Activated naive CD4-positive, alpha-beta T cell treated with anti-CD3 and anti-CD28 coated beads for 36 hours (primary cell): ENCODE measurements around the gene SLC38A8. TPM values are rescaled to one million over a fixed set of nuclear protein-coding genes. Genes with fewer than 3 reads are reported as not detected.

Source experiments
- CTCF ChIA-PET: fragments of 350-600 bp; sonication (Branson Sonifier 250); formaldehyde crosslinking; loops from one replicate; lab custom pipeline; 2021; ENCODE audit warnings: antibody characterized with exemption; lab: Charles Lee
- DNase-seq: peaks from one replicate; pipeline ENCODE4 v3.0.0-alpha.2; 2020
- H3K27ac Mint-ChIP-seq: one replicate; pipeline ENCODE4 v1.8.0; 2021; ENCODE audit warnings: mild to moderate bottlenecking, mixed read lengths
- H3K27me3 Mint-ChIP-seq: one replicate; pipeline ENCODE4 v1.8.0; 2021; ENCODE audit warnings: low read depth, mixed read lengths
- H3K36me3 Mint-ChIP-seq: one replicate; pipeline ENCODE4 v1.8.0; 2021; ENCODE audit warnings: low read depth, mixed read lengths
- H3K4me1 Mint-ChIP-seq: one replicate; pipeline ENCODE4 v1.8.0; 2021; ENCODE audit warnings: low read depth, mixed read lengths
- H3K4me3 Mint-ChIP-seq: one replicate; pipeline ENCODE4 v1.8.0; 2021; ENCODE audit warnings: mild to moderate bottlenecking, moderate library complexity, mixed read lengths
- H3K9me3 Mint-ChIP-seq: one replicate; pipeline ENCODE4 v1.8.0; 2021; ENCODE audit warnings: mixed read lengths
- intact Hi-C: fragments of 100-400 bp; cut with micrococcal nuclease; formaldehyde crosslinking; loops from one replicate; pipeline ENCODE4 v1.15.1; 2023
- total RNA-seq, 2 experiments: library from RNA; stranded (reverse); gene quantifications; one replicate each; pipeline ENCODE4 v1.2.3, GENCODE V29; 2021

The SLC38A8 gene
- total RNA-seq, 2 experiments from 2014 or later = not detected

DNA sequence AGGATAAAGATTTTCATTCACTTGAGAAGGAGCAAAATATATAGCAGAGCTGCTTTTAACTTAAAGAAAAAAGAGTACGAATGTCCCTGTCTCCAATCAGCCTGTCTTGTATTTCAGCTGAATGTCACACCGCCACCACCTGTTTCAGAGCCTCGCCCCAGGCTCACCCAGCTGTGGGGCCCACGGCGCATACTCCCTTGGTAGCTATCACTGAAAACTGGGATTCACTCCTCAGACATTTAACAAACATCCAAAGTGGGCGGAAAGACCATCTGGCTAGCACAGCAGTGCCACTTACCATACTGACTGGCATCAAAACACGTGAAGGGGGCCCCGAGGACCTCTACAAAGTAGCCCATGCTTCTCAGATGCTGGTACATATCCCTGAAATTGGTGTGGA, 25.4 kb upstream of the SLC38A8 start:
- no peaks in the 10 kb centered on the region for H3K9me3 Mint-ChIP-seq

DNA sequence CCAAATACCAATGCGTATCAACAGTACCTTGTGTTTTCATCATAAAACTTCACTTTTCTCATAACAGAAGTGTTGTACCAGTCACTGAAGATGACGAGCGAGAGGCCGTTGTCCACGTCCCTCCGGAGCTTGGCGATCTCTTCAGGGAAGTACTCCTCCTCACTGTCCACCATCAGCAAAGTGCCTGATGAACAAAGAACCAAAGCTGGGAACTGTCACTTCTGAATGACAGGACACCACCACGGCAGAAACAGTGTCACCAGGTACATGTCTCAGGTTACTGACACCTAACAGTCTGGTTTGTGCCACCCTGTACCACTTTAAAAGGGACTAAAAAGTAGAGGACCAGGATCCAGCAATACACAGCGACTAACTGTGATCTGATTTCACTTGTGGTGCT, 25.0 kb upstream of the SLC38A8 start:
- no peaks in the 10 kb centered on the region for H3K27me3 Mint-ChIP-seq
- intact Hi-C loops = no loop called here
- no peaks in the 10 kb centered on the region for H3K9me3 Mint-ChIP-seq
- CTCF ChIA-PET = interaction anchor here (0.6 to 7.8 kb wide), 6 partner anchors 10 to 112 kb away, joined by 3 to 90 read pairs (median 14); partner anchors contain the start of gene OSGIN1
- DNase-seq = no peak
- H3K27ac Mint-ChIP-seq = no peak overlapping the region
- peaks cover 24% of the 10 kb centered on the region for H3K36me3 Mint-ChIP-seq
- no peak overlapping the region for H3K4me3 Mint-ChIP-seq
- H3K4me1 Mint-ChIP-seq = peaks cover 6% of the 10 kb centered on the region

More for the DNA sequence above, 25.4 kb upstream of the SLC38A8 start:
- DNase-seq = no peak
- CTCF ChIA-PET = interaction anchor here (0.6 to 7.8 kb wide), 6 partner anchors 9 to 112 kb away, joined by 3 to 90 read pairs (median 14); partner anchors contain the start of gene OSGIN1
- no peak overlapping the region for H3K27ac Mint-ChIP-seq
- peaks cover 2% of the 10 kb centered on the region for H3K4me1 Mint-ChIP-seq
- no peak overlapping the region for H3K4me3 Mint-ChIP-seq
- peaks cover 20% of the 10 kb centered on the region for H3K36me3 Mint-ChIP-seq
- intact Hi-C loops = no loop called here
- no peaks in the 10 kb centered on the region for H3K27me3 Mint-ChIP-seq

DNA sequence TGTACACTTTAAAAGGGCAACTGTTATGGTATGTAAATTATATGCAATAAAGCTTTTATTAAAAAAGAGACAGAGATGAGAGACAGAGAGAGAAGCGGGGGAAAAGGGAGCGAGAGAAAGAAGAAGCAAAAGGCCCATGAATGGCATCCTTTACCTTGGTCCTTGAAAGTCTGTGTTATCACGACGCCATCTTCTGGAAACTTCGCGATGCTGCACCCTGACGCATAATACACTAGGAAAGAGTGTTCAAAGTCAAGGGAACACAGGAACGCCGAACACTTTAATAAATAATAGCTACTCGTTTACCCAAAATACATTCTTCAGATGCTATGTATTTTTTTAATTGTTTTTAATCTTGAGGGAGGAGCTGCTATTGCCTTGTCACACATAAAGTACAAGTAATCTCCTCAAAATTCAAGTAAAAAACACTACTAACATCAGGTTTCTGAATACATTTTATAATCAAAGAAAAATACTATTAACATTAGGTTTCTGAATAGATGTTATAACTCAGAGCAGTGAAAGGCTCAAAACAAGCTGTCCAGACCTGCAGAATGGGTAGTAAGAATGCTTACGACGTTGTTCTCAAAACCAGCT, 23.0 kb upstream of the SLC38A8 start:
- Mint-ChIP-seq H3K27me3 (no peaks in the 10 kb centered on the region), H3K27ac (no peak overlapping the region), H3K4me1 (peaks cover 6% of the 10 kb centered on the region), H3K36me3 (peaks cover 27% of the 10 kb centered on the region), H3K9me3 (no peaks in the 10 kb centered on the region), H3K4me3 (no peak overlapping the region)
- intact Hi-C loops = loop anchor here (1.0 kb wide), 3 partner anchors 109 to 239 kb away; no protein-coding TSS in a partner anchor
- CTCF ChIA-PET = interaction anchor here (0.6 to 7.8 kb wide), 28 partner anchors 9 to 240 kb away, joined by 3 to 90 read pairs (median 3); partner anchors contain the start of genes MBTPS1, OSGIN1 and TAF1C
- DNase-seq = peak; percentile 67

DNA sequence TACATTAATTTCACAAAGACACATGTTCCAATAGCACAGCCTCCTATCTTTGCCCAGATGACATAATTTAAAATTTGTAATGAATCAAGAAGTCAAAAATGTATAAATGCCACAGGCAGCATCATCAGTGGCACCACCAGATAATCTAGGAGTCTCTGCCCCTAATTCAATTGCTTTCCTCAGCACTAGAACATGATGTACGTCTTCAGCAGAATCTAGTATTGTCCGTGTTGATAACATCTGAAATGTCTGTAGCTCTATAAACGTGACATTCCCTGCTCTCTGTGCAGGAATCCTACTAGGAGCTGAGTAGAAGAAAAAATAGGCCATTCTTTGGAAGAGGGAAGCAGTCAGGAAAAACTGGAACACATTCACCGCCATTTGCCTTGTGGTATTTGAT, 21.4 kb upstream of the SLC38A8 start:
- Mint-ChIP-seq H3K36me3 (peaks cover 26% of the 10 kb centered on the region), H3K4me1 (peaks cover 6% of the 10 kb centered on the region), H3K27ac (no peak overlapping the region), H3K27me3 (no peaks in the 10 kb centered on the region), H3K9me3 (no peaks in the 10 kb centered on the region), H3K4me3 (no peak overlapping the region)
- CTCF ChIA-PET = interaction anchor here (0.7 to 7.8 kb wide), 7 partner anchors 21 to 136 kb away, joined by 3 to 90 read pairs (median 13); partner anchors contain the start of genes OSGIN1 and TAF1C
- no peak for DNase-seq
- intact Hi-C loops = no loop called here

GRCh38 chr16:84062734-84063640, 20.4 kb upstream of the SLC38A8 start:
- H3K9me3 Mint-ChIP-seq = no peaks in the 10 kb centered on the region

GRCh38 chr16:84061236-84061819, 18.7 kb upstream of the SLC38A8 start:
- H3K4me3 Mint-ChIP-seq = no peak overlapping the region
- H3K27me3 Mint-ChIP-seq = no peaks in the 10 kb centered on the region
- intact Hi-C loops = no loop called here
- H3K27ac Mint-ChIP-seq = no peak overlapping the region
- H3K36me3 Mint-ChIP-seq = peaks cover 27% of the 10 kb centered on the region
- CTCF ChIA-PET = interaction anchor here (0.7 to 3.2 kb wide), 6 partner anchors 98 to 234 kb away, joined by 3 to 13 read pairs (median 3); no protein-coding TSS in a partner anchor
- no peak for DNase-seq
- H3K4me1 Mint-ChIP-seq = peaks cover 6% of the 10 kb centered on the region
- H3K9me3 Mint-ChIP-seq = no peaks in the 10 kb centered on the region

More at GRCh38 chr16:84062734-84063640, 20.4 kb upstream of the SLC38A8 start:
- no peak overlapping the region for H3K4me3 Mint-ChIP-seq
- intact Hi-C loops = no loop called here
- H3K27ac Mint-ChIP-seq = peak overlapping the region; percentile 13
- H3K36me3 Mint-ChIP-seq = peaks cover 26% of the 10 kb centered on the region
- peak; percentile 85 for DNase-seq
- H3K27me3 Mint-ChIP-seq = no peaks in the 10 kb centered on the region
- CTCF ChIA-PET = interaction anchor here (0.6 to 7.8 kb wide), 10 partner anchors 9 to 1727 kb away, joined by 3 to 90 read pairs (median 4); partner anchors contain the start of genes OSGIN1 and TAF1C
- peaks cover 6% of the 10 kb centered on the region for H3K4me1 Mint-ChIP-seq

DNA sequence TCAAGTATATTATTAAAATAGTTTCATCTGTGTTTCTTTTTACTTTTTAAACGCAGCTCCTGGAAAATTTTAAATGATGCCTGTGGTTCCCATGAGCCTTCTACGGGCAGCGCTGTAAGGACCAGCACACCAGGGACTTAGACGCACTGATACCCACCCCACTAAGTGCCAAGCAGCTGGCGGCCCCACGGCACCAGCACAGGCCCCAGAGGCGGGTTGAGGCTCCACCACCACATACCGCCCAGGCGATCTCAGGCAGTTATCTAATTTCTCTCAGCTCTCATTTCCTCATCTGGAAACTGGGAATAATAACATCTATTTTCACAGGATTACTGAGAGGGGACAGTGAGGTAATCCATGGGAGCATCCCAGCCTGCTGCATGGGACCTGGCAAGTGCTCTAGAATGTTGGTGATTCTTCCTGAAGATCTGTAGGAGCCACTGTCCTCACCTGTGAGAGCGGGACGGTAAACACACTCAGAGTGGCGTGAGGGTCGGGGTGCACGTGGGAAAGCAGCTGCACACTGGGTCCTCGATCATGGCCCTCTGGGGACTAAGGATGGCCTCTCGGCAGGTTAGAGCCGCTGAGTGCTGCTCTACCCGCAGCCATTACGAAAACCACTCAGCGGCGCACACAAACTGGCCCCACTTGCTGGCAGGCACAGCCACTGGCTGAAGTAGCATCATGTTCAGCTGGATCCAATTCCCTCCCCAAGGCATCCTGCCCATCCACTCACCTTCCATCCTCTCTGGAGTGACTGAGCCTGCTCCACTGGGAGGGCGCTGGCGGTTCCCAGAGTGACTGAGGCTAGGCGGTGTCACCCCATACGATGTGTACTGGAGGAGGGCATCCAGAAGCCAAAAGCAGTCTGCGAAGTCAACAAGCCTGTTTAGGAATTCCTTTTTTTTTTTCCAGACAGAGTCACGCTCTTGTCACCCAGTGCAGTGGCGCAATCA, 17.6 kb upstream of the SLC38A8 start:
- Mint-ChIP-seq H3K27ac (no peak overlapping the region), H3K4me3 (no peak overlapping the region), H3K4me1 (peaks cover 6% of the 10 kb centered on the region), H3K9me3 (no peaks in the 10 kb centered on the region), H3K36me3 (peaks cover 32% of the 10 kb centered on the region), H3K27me3 (no peaks in the 10 kb centered on the region)
- CTCF ChIA-PET = interaction anchor here (0.9 to 1.8 kb wide), 4 partner anchors 99 to 106 kb away, joined by 3 to 6 read pairs (median 4); no protein-coding TSS in a partner anchor
- DNase-seq = no peak
- intact Hi-C loops = no loop called here

DNA sequence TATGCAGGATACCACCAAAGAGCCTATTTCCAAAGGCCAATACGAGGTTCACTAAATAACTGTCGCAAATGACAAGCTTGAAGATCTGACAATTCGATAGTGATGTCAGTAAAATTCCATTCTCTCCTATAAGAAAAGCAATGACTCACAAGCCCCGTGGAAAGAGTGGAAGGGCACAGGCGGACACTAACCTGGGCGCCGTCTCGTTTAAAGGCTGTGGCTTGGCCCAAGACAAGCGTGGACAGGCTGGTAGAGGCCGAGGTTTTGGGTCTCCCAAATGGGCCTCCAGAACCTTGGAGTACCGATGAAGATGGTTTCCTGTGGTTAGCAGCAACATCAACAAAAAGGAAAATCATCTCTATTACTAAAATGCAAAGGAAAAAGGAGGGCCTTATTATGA, 16.5 kb upstream of the SLC38A8 start:
- CTCF ChIA-PET = interaction anchor here (1.3 to 1.4 kb wide), 2 partner anchors 103 to 116 kb away, joined by 5 read pairs; no protein-coding TSS in a partner anchor
- H3K4me3 Mint-ChIP-seq = no peak overlapping the region
- no peaks in the 10 kb centered on the region for H3K27me3 Mint-ChIP-seq
- H3K4me1 Mint-ChIP-seq = peaks cover 6% of the 10 kb centered on the region
- no peak for DNase-seq
- intact Hi-C loops = no loop called here
- H3K36me3 Mint-ChIP-seq = peaks cover 32% of the 10 kb centered on the region
- no peak overlapping the region for H3K27ac Mint-ChIP-seq
- H3K9me3 Mint-ChIP-seq = no peaks in the 10 kb centered on the region

DNA sequence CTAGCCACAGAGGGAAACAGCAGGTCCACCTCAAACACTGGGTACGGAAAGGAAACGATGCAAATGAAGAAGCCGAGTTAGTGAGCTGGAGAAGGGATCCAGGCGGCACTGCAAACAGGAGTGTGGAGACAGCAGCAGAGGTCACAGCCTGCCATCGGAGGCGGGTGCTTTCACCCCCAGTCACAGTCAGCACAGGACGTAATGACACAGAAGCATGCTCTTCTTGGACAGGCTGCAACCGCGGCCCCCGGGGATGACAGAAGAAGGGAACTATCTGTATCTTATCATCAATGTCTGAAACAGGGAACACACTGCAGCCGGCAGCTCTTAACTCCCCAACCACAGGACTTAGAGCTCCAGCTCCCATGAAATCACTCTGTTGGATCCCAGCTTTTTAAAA, 16.1 kb upstream of the SLC38A8 start:
- no peaks in the 10 kb centered on the region for H3K27me3 Mint-ChIP-seq
- CTCF ChIA-PET = interaction anchor here (1.2 to 1.4 kb wide), 3 partner anchors 102 to 116 kb away, joined by 4 to 5 read pairs (median 5); no protein-coding TSS in a partner anchor
- no peak overlapping the region for H3K4me3 Mint-ChIP-seq
- H3K9me3 Mint-ChIP-seq = no peaks in the 10 kb centered on the region
- H3K36me3 Mint-ChIP-seq = peaks cover 31% of the 10 kb centered on the region
- H3K4me1 Mint-ChIP-seq = peaks cover 6% of the 10 kb centered on the region
- no peak for DNase-seq
- no peak overlapping the region for H3K27ac Mint-ChIP-seq
- intact Hi-C loops = no loop called here

DNA sequence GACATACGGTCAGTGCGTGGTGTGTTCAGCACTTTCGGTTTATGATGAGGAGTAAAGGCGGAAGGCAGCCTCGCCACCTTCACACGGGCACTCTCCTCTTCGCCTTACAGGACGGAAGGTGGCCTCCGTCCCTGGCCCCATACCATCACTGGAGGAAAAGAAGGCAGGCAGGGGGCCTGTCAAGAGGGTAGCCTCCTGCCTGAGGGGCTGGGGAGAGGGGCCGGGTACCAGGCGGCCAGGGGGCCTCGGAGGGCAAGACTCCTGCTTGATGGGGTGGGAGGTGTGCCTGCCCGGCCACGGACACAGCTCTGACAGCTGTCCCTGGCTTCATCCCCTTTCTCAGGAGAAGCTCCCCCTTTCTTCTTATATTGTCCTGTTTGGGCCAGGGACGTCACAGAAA, 15.6 kb upstream of the SLC38A8 start:
- no peak for DNase-seq
- Mint-ChIP-seq H3K27me3 (no peaks in the 10 kb centered on the region), H3K4me3 (no peak overlapping the region), H3K27ac (no peak overlapping the region), H3K4me1 (peaks cover 6% of the 10 kb centered on the region), H3K9me3 (no peaks in the 10 kb centered on the region), H3K36me3 (peaks cover 29% of the 10 kb centered on the region)
- intact Hi-C loops = no loop called here
- CTCF ChIA-PET = interaction anchor here (1.2 to 1.4 kb wide), 2 partner anchors 102 to 117 kb away, joined by 4 to 5 read pairs; no protein-coding TSS in a partner anchor

DNA sequence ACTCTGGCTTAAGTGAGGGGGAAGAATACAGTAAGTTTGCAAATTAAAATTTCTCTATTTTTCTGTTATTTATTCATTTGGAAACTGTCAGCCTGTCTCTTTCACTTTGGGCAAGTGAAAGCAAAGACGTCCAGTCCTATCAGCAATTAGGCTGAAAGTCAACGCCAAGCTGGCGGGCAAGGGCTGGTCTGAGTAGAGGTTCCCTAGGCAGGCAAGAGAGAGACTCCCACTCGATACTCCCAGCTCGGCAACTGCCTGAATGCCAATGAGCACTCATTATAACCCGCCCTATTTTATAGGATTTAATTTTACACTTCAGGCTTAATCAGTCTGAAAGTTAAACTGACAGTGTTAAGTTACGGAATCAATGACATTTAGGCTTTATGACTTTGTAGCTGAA, 14.3 kb upstream of the SLC38A8 start:
- Mint-ChIP-seq H3K27ac (no peak overlapping the region), H3K27me3 (no peaks in the 10 kb centered on the region), H3K9me3 (no peaks in the 10 kb centered on the region), H3K4me3 (no peak overlapping the region), H3K36me3 (peaks cover 30% of the 10 kb centered on the region), H3K4me1 (no peaks in the 10 kb centered on the region)
- no peak for DNase-seq
- intact Hi-C loops = no loop called here
- CTCF ChIA-PET = interaction anchor here (1.8 kb wide), 1 partner anchor 9 kb away, joined by 10 read pairs; no protein-coding TSS in a partner anchor
